Measurements from ENCODE around the gene DSP.

The DSP gene

DNA sequence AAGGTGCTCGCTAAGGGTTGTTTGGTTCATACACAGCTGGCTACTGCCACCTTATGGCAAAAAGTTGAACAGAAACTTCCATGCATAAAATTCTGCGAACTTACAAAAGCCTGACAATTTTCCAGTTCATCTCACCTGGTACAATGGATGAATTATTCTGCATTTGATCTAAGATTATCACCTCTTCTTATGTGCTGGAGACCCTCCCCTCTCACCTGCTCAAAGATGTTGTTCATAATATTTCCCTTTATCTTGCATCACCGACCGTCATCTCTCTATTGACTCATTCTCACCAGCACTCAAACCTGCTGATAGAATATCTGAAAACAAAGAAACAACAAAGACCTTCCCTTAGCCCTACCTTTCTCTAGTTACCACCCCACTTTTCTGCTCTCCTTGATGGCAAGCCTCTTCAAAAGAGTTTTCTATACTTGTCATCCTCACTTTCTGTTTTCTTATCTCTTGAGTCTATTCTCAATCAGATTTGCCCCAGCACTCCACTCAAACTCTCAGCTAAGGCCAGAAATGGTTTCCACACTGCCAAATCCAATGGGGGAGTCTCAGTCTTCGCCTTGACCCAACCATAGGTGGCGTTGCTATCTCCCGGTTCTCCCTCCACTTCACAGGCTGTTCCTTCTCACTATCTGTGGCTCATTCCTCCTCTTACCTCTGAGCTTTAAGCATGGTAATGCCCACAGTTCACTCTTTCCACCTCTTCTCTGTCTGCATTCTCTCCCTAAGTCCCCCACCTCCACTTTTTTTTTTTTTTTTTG, 74.3 kb downstream of the DSP start:
- peak; percentile 64 for DNase-seq

DNA sequence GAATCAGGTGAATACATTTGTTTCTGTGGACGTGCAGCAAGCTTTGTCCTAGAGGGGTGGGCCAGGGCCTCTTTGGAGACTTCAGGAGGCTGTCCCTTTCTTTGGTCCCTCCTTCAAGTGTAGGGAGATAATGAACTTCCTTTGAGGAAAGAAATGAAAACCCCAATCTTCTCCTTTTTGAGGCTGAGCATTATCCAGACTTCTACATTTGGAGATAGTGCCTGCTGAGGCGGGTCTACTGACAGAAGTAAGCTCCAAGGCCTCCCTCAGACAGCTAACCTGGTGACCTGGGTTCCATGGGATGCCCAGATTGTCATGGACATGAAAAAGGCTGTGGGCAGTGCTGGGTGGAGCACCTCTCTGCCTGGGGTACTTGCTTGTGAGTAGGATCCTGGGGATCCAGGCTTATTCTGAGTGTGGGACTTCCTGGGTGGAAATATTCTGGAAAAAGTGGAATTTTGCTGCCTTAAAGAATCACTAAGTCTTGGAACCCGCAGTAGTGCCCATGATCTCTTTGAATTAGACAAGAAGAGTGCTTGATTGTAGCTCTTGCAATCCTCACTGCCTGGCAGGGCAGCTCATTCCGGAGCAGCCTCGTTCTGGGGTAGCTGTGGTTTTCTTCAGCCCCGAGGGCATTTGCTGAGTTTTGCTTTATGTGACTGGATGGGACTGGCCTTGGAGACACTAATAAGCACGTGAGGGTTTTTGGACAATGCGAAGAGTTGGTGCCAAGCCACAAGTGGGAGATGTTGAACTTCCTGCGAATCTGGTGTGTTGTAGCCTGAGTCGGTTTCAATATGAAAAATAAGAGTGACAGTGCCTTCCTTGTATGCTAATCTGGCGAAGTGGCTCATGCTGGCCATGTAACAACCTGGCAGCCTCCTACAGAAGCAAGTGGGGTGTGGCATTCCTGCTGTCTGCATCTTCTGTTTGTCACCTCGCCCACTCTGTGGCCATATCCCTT, 76.6 kb downstream of the DSP start:
- DNase-seq: no peak

DNA sequence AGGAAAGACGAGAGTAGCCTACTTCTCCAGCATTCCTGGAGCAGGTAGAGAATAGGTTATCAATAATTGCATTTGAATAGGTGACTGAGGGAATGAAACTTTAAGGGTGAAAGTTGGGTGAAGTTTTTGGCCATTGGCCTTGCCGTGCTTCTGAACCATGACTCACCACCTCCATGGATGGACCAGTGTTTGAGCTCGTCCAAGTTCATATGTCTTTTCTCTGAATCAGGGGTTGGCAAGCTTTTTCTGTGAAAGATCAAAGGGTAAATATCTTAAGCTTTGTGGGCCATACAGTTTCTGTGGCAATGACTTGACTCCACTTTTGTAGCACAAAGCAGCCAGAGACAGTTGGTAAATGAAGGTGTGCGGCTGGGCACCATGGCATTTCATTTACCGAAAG, 80.3 kb downstream of the DSP start:
- DNase-seq: no peak

DNA sequence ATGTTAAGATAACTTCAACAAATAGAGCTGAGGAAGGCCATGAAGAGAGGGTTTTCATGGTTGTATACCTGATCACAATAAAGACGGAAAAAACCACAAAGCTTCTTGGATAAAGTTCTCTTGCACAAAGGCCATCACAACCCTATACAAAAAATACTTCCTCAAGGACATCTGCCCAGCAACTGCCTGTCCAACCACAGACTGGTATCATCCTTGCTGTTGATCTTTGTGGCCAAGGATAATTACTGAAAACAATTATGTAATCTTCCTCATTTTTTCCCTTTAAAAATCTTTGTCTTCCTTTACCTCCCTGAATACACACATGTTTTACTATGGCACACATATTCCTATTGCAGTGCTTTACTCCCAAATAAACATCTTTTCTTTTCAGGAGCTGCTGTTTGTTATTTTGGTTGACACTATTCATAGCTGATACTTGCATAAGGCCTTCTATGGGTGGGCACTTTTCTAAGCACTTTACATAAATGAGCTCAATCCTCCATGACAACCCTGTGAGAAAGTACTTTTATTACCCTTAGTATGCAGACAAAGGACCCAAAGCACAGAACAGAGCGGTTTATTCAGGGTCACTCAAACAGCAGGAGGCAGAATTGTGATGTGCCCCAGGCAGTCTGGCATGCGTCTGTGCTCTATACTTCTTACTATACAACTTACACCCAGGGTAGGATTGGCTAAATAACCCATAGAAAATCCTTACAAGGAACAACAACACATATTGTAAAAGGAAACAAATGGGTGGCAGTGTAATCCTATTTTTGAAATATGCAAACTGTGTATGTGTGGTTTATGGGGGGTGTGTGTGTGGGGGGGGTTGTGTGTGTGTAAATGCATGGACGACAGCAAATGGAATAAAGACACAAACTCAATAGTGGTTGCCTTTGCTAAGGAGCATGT, 83.6 kb downstream of the DSP start:
- DNase-seq: no peak

DNA sequence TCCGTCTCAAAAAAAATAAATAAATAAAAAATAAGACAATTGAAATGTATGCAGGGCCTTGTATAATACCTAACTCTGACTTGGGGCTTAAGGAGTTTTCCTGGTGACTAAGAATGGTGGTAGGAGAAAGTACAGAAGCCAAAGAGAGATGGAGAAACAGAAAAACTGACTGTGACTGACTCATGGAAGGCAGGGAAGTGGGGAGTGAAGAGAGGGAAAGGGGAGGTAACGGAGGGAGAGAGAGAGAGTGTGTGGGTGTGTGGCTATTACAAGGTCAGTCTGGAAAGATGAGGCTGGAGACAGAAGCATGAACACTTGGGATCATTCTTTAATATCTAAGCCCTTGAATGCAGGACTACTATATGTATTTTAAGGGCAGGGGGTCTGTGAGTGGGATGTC, 87.0 kb downstream of the DSP start:
- DNase-seq: no peak

DNA sequence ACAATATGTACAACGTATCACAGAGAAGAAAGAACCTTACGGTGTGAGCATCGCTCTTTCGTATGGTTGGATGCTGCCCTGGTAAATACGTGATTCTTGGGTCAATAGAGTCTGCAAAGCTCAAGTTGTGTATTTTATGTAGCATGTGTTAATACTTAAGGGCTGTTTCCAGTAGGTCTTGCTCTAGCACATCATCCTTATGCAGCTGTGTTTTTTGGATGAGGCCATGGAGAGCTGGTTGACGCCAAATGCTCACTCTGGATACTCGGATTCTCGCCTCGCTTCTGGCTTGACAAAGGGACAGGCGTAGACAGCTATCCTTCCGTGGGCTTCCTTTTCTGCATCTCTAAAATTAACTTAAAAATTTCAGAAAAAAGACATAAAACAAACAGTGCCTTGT, 87.4 kb downstream of the DSP start:
- no peak for DNase-seq

DNA sequence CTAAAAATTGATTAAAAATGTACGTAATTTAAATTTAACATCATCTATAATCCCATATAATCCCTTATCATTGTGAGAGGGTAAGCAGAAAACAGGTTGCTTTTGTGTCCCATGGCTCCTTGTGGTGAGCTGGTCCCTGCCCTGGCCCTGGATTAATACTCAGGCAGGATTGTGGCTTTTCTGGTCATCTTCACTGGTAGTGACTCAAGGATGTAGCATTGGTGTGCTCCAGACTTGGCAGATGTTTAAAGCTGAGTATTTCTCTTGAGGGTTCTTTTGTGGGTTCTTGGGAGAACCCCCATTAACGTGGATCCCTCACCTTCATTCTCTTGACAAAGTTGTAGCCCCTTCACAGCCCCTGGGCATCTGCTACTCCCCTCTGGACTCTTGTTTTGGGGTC, 87.8 kb downstream of the DSP start:
- DNase-seq: no peak

DNA sequence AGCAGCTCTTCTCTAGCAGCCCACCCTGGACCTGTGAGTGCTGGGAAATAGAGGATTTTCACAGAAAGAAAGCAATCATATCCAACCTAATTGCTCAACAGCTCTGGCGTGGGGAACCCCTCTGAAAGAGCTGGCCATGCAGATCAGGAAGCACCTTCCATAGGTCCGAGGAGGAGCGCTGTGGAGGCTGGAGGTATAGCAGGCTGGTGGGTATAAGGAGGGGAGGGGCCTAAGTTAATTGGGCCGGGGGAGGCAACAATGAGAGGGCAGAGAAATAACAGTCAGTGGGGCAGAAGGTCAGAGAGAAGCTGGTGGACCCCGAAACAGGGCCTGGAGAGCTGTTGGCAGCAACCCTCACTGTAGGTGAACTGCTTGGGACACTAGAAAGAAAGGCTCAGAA, 89.3 kb downstream of the DSP start:
- DNase-seq: no peak

DNA sequence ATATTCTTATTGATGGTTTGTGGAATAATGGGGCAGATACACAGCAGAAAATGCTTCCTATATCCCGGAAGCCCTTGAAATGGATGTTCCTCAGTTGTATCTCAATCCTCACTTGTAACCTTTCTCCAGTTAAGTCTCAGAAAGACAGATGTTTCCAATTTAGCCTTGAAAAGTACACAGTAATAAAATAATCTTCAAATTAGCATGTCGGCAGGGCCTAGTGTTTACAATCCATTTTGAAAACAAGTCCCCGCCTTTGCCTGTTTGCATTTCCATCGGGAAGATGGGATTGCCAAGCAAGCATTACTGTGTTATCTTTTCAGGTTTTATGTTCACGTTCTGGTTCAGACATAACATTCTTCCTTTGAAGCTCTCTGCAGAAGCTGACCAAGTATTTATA, 90.0 kb downstream of the DSP start:
- DNase-seq: no peak

DNA sequence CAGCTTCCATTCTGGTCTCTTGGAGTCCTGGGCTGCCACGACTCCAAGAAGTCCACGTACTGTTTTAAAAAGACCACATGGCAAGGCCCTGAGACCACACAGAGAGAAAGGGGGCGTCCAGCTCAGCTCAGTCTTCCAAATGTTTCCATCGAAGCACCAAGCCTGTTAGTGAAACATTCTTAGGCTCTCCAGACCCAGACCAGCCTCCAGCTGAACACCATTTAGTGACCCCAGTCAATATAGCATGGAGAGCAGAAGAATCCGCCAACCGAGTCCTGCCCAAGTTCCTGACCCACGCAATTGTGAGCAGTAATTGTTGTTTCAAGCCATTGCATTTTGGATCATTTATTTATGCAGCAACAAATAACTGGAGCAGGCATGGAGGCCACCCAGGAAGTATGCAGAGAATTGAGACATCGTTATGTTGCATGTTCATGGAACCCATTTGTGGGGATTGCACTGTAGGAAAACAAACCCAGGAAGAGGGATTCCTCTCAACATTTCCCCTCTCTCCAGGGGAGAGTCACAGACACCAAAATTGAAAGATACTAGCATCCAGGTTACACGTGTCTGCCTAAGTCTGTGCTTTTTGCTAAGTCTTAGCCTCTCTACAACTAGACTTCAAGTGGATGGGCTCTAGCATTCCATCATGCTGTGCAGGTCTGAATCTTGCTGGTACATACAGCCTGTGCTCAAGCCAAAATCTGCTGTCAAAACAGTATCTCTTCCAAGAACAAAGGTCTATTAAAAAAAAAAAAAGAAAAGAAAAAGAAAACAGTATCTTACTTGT, 91.2 kb downstream of the DSP start:
- no peak for DNase-seq

DNA sequence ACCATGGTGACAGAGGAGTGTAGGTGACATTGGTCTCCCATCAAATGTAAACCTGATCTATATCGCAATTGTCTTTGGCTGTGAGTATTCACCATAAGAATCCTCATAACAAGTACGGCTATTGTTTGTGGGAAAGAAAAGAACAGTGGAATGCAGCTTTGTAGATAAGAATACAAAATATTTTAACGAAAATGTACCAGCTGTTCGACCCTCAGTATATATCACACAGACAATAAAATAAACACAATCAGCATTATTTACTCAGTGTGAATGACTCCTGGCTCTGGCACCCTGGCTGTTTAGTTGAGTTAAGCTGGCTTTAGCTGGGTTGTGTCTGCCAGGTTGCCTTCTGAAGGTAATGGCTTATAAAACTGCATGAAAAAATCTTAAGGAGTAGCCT, 91.9 kb downstream of the DSP start:
- no peak for DNase-seq

DNA sequence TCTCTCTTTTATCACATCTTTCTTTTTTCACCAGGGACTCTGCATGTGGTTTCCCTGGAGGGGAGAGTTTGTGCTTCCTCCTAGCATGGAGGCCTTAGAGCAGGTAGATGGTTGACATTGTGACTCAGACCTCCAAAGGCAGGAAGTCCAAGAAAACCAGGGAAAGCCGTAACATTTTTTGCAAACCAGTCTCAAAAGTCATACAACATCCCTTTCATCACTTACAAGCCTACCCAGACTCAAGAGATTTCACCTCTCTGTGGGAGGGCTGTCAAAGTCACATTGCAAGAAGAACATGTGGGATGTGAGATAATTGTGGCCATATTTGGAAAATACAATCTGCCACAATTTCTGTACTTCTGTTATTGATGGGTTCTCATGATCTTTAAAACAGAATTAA, 94.7 kb downstream of the DSP start:
- DNase-seq: no peak
